Karpas-422 (cell line): ENCODE results near the gene CARD6. TPM values are rescaled to one million over a fixed set of nuclear protein-coding genes. Genes with fewer than 3 reads are reported as not detected.

ENCODE experiments used
- DNase-seq: peaks from one replicate; pipeline ENCODE4 v3.0.0-alpha.2; 2015
- H2AFZ ChIP-seq: fragments of 200-600 bp; sonication (generic); 2 replicates; pipeline ENCODE4 v1.6.1; 2014; ENCODE audit warnings: antibody characterized with exemption, low read length, mixed read lengths
- H3K27ac ChIP-seq: fragments of 200-600 bp; sonication (generic); 2 replicates; pipeline ENCODE4 v1.5.1; 2014; ENCODE audit warnings: mild to moderate bottlenecking, low read length, moderate library complexity
- H3K27me3 ChIP-seq: fragments of 200-600 bp; sonication (generic); 2 replicates; pipeline ENCODE4 v1.6.1; 2014; ENCODE audit warnings: low read length, mixed read lengths
- H3K36me3 ChIP-seq: fragments of 200-600 bp; sonication (generic); 2 replicates; pipeline ENCODE4 v1.6.1; 2014; ENCODE audit warnings: low read length, mixed read lengths; ENCODE audit not compliant: insufficient read depth
- H3K4me1 ChIP-seq: fragments of 200-600 bp; sonication (generic); 2 replicates; pipeline ENCODE4 v1.6.1; 2014; ENCODE audit warnings: mild to moderate bottlenecking, low read length, mixed read lengths
- H3K4me2 ChIP-seq: fragments of 200-600 bp; sonication (generic); 2 replicates; pipeline ENCODE4 v1.6.1; 2014; ENCODE audit warnings: low read length, low read depth, mild to moderate bottlenecking; ENCODE audit not compliant: poor library complexity, severe bottlenecking
- H3K4me3 ChIP-seq: fragments of 200-600 bp; sonication (generic); 2 replicates; pipeline ENCODE4 v1.5.1; 2014; ENCODE audit warnings: mild to moderate bottlenecking, antibody characterized with exemption, low read length, mixed read lengths
- H3K79me2 ChIP-seq: fragments of 200-600 bp; sonication (generic); 2 replicates; pipeline ENCODE4 v1.6.1; 2014; ENCODE audit warnings: mild to moderate bottlenecking, low read length, mixed read lengths
- H3K9ac ChIP-seq: fragments of 200-600 bp; sonication (generic); 2 replicates; pipeline ENCODE4 v1.6.0; 2014; ENCODE audit warnings: low read length
- H3K9me2 ChIP-seq: fragments of 200-600 bp; sonication (generic), shearing (Covaris generic); replicated peaks from 2 replicates; pipeline ENCODE4 v1.6.0; 2014; ENCODE audit warnings: mild to moderate bottlenecking, low read length, moderate library complexity; ENCODE audit not compliant: insufficient read depth
- H3K9me3 ChIP-seq: fragments of 300-700, 200-600 bp; sonication (generic); 2 replicates; pipeline ENCODE4 v1.6.1; 2014; ENCODE audit warnings: low read length, mixed read lengths
- H4K20me1 ChIP-seq: fragments of 200-600 bp; sonication (generic); 2 replicates; pipeline ENCODE4 v1.6.1; 2014; ENCODE audit warnings: mild to moderate bottlenecking, antibody characterized with exemption, low read length, low read depth; ENCODE audit not compliant: insufficient read depth
- total RNA-seq: library from RNA; depleted of rRNA; stranded (reverse); fragments of >200 nt; shearing (Covaris generic); gene quantifications from 2 replicates; pipeline ENCODE4 v1.2.3, GENCODE V29; 2014; ENCODE audit warnings: low replicate concordance

CARD6 gene
- total RNA-seq, 1 experiment from 2014 or later, result 1.0 TPM

DNA sequence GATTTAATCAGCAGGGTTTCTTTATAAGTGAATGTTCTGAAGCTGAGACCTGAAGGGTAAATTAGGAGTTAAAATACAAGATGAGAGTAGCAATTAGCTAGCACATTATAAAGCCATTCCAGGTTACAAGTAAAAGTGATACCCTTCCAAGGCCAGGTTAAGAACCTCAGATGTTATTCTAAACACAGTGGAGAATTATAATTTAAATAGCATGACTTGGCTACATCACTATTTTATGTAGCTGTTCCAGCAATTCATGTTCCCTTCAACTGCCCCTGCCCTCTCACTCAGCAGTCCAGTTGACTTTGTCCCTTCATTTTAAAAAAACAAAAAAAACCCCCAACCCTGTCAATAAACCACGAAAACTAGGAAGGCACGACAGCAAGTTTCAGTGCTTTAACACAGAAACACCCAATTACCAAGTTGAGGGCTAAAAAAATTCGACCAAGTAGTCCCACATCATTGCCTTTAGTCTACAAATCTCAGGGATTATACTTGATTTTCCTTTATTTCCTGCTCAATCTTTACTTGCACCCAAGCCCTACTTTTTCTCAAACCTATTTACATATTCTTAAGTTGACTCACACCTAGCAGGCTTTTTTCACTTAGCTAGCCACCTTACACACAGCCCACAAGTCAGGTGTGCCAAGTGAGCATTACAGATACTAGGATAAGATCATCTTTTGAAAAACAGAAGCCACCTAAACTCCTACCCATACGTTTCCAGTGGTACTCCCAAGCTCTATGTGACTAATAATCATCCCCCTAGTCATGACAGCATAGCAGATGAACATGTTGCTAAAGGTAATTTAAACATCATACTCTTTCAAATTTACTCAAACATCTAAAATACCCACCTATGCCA lies 9.6 kb upstream of the CARD6 start:
- Histone ChIP-seq H3K27me3 (no peaks in the 10 kb centered on the region), H3K9ac (no peak overlapping the region), H3K4me2 (no peak overlapping the region), H2AFZ (no peak overlapping the region), H3K4me1 (peaks cover 35% of the 10 kb centered on the region), H3K4me3 (no peak overlapping the region), H3K9me3 (no peaks in the 10 kb centered on the region), H3K27ac (no peak overlapping the region), H4K20me1 (peaks cover 66% of the 10 kb centered on the region), H3K36me3 (peaks cover 77% of the 10 kb centered on the region), H3K9me2 (no peaks in the 10 kb centered on the region), H3K79me2 (peaks cover 37% of the 10 kb centered on the region)
- DNase-seq, result no peak

DNA sequence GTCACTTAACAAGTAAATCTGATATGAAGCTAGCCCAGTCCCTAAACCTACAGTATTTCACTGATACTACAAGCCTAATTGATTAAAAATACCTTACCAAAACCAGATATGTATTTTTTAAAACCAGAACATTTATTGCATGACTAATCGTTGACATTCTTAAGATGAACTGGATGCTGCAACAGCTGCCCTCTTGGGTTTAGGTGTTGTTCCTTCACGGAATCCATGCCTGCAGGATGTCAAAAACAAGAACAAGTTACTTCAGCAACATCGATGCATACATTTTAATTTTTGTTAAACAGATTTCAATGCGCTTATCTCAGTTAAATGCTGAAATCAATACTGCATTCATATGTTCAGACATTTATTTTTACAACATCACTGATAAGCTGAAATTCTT lies 8.8 kb upstream of the CARD6 start:
- H3K79me2 ChIP-seq, result peaks cover 37% of the 10 kb centered on the region
- H3K36me3 ChIP-seq, result peaks cover 72% of the 10 kb centered on the region
- peaks cover 35% of the 10 kb centered on the region for H3K4me1 ChIP-seq
- no peak for DNase-seq
- peak overlapping the region; percentile 88 for H3K4me2 ChIP-seq
- H3K4me3 ChIP-seq, result no peak overlapping the region
- peaks cover 59% of the 10 kb centered on the region for H4K20me1 ChIP-seq
- H3K9me3 ChIP-seq, result no peaks in the 10 kb centered on the region
- H3K27me3 ChIP-seq, result no peaks in the 10 kb centered on the region
- H2AFZ ChIP-seq, result no peak overlapping the region
- H3K9ac ChIP-seq, result no peak overlapping the region
- H3K27ac ChIP-seq, result no peak overlapping the region
- no peaks in the 10 kb centered on the region for H3K9me2 ChIP-seq

DNA sequence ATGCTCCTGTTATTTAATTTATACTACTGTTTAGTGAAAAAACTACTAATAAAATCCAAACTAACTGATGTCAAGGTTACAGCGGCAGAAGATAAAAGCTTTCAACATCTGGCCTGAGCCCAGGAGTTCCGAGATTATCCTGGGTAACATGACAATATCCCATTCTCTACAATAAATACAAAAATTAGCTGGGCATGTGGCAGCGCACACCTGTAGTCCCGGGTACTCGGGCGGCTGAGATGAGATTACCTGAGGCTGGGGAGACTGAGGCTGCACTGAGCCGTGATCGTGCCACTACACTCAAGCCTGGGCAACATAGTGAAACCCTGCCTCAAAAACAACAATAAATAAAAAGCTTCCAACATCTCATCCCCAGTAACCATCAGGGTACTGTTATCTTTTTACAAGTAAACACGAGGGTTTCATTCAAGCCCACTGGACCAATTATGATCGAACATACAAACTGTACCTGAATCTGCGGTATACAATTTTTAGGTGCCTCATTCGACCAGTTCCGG lies 7.4 kb upstream of the CARD6 start:
- H3K9me2 ChIP-seq, result no peaks in the 10 kb centered on the region
- H3K9me3 ChIP-seq, result no peaks in the 10 kb centered on the region
- peak overlapping the region; percentile 78 for H3K27ac ChIP-seq
- peaks cover 35% of the 10 kb centered on the region for H3K4me1 ChIP-seq
- peaks cover 37% of the 10 kb centered on the region for H3K79me2 ChIP-seq
- H3K9ac ChIP-seq, result peak overlapping the region; percentile 89
- H2AFZ ChIP-seq, result no peak overlapping the region
- H3K36me3 ChIP-seq, result peaks cover 57% of the 10 kb centered on the region
- no peak for DNase-seq
- peak overlapping the region; percentile 88 for H3K4me2 ChIP-seq
- H3K4me3 ChIP-seq, result peak overlapping the region; percentile 78
- H4K20me1 ChIP-seq, result peaks cover 48% of the 10 kb centered on the region
- no peaks in the 10 kb centered on the region for H3K27me3 ChIP-seq

DNA sequence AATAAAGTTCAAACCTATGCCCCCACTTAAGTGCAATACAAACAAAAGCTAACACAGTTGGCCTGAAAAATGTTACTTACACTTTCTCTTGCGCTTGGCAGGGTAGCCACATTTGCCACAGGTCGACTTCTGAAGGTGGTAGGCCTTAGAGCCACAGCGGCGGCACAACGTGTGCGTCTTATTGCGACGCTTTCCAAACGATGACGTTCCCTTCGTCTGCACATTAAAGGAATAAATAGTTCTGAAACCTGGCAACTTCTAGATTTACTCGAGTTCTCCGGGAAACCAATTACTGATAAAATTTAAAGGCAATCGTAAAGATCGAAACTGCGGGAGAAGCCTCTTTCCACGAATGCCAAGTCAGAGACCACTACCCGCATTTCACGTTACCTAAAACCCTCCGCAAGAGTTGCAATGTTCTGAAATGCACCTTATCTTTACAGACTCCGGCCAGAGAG lies 6.7 kb upstream of the CARD6 start:
- Histone ChIP-seq H3K27ac (peak overlapping the region; percentile 78), H3K79me2 (peaks cover 37% of the 10 kb centered on the region), H3K4me1 (peaks cover 35% of the 10 kb centered on the region), H4K20me1 (peaks cover 42% of the 10 kb centered on the region), H3K9me3 (no peaks in the 10 kb centered on the region), H3K9me2 (no peaks in the 10 kb centered on the region), H3K36me3 (peaks cover 51% of the 10 kb centered on the region), H3K27me3 (no peaks in the 10 kb centered on the region), H3K9ac (peak overlapping the region; percentile 89), H3K4me3 (peak overlapping the region; percentile 78), H3K4me2 (peak overlapping the region; percentile 88), H2AFZ (no peak overlapping the region)
- peak; percentile 62 for DNase-seq

DNA sequence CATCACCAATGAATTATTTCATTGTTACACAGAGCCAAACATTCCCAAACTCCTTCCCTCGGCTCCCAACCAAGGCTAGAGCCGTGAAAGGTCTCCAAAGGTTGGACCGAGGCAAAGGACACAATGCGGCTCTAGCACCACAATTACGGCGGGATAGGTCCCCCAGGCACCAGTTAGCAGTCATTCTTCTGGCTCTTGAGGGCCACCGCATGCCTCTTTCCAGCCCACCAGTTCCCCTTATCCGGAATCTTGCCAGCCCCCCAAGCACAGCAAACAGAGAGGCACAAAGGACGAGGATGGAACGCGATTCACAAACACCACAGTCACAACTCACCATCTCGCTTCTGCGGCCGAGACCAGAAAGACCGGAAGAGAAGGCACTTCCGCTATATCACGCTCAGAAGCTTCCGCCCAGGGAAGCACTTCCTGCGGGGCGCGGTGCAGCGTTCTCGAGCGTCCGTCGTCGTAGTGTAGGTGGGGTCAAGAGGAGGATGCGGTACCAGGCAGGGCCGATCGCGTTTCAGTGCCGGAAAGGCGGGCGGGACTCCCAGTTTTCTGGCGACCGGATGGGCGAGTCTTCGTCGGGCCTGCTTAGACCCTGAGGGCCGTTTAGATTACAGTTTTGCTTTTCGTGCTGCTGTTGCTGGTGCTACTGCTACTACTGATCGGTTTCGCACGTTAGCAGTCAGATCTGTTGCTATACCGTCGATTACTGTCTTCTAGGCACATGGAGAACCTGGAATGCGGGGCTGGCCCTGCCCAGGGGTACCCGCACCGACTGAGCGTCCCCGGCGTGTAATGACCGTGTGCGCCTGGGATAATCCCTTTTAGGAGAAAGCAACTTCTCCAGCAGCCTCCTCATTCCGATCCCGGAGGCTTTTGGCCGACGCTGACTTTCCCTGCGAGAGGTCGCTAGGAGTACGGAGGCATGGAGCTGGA lies 6.0 kb upstream of the CARD6 start, which contains the start of gene RPL37:
TSS of gene RPL37 (minus strand) at position 374 of the 939 bp plus-strand sequence. CDS start at position 337, 37 bp downstream.
- Histone ChIP-seq H3K9ac (peak within 1 kb of the TSS; percentile 89), H3K4me1 (peaks cover 35% of the 10 kb centered on the region), H3K4me3 (peak within 1 kb of the TSS; percentile 78), H4K20me1 (peaks cover 38% of the 10 kb centered on the region), H3K27ac (peak within 1 kb of the TSS; percentile 78), H3K9me2 (no peaks in the 10 kb centered on the region), H3K36me3 (peaks cover 47% of the 10 kb centered on the region), H3K4me2 (peak within 1 kb of the TSS; percentile 88), H2AFZ (peak within 1 kb of the TSS; percentile 83; the same call in 1 of the 2 replicates), H3K9me3 (no peaks in the 10 kb centered on the region), H3K79me2 (peaks cover 37% of the 10 kb centered on the region), H3K27me3 (no peaks in the 10 kb centered on the region)
- DNase-seq, result peak; percentile 99

DNA sequence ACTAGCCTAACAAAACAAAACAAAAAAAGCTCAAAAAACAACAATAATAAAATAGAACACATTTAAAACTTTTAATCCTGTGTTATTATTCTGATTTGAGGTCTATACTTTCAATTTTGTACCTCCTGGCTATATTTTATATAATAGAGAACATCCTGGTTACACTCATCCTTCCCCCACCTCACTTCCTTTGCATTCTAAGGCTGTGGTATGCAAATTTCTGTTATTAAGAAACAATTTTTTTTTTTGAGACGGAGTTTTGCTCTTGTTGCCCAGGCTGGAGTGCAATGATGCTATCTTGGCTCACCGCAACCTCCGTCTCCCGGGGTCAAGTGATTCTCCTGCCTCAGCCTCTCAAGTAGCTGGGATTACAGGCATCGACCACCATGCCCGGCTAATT lies 3.1 kb upstream of the CARD6 start:
- H3K36me3 ChIP-seq, result peaks cover 17% of the 10 kb centered on the region
- no peak overlapping the region for H3K4me3 ChIP-seq
- no peaks in the 10 kb centered on the region for H3K9me2 ChIP-seq
- no peak overlapping the region for H3K9ac ChIP-seq
- DNase-seq, result no peak
- no peak overlapping the region for H2AFZ ChIP-seq
- peaks cover 32% of the 10 kb centered on the region for H3K4me1 ChIP-seq
- no peaks in the 10 kb centered on the region for H3K9me3 ChIP-seq
- H3K79me2 ChIP-seq, result peaks cover 19% of the 10 kb centered on the region
- H3K4me2 ChIP-seq, result no peak overlapping the region
- peaks cover 17% of the 10 kb centered on the region for H4K20me1 ChIP-seq
- no peak overlapping the region for H3K27ac ChIP-seq
- no peaks in the 10 kb centered on the region for H3K27me3 ChIP-seq

DNA sequence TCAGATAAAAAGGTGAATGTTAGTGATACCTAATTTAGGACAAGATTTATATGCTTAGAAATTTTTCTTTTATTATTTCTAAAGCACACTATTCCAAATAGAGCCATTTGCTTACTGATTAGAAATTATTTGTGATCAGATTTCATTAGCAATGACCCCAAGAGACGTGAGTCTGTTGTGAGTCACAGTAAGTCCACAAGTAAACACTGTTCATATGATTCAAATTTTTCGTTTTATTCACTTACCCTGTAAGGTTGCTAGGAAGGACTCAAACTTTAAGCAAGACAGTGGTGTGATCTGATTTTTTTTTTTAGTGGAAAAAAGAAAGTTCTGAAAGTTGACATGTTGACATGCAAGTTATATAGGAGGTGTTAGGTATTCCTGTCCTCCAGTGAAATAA lies 1.2 kb downstream of the CARD6 start:
- Histone ChIP-seq H3K9ac (no peak overlapping the region), H3K9me2 (no peaks in the 10 kb centered on the region), H3K4me1 (peaks cover 12% of the 10 kb centered on the region), H3K27me3 (no peaks in the 10 kb centered on the region), H3K4me3 (no peak overlapping the region), H4K20me1 (no peaks in the 10 kb centered on the region), H3K79me2 (no peaks in the 10 kb centered on the region), H3K36me3 (no peaks in the 10 kb centered on the region), H2AFZ (no peak overlapping the region), H3K9me3 (no peaks in the 10 kb centered on the region), H3K27ac (no peak overlapping the region), H3K4me2 (peak overlapping the region; percentile 69)
- no peak for DNase-seq
